Upper lobe of left lung (tissue), 6 donors: Measurements from ENCODE around the gene RNF208. TPM values are rescaled to one million over a fixed set of nuclear protein-coding genes. Genes with fewer than 3 reads are reported as not detected.

Experiments used
- ATAC-seq, 2 donors: fragments of 200-7000 bp; cut with Tn5 transposase; one replicate each; pipeline ENCODE4 v1.9.1; 2022; ENCODE audit warnings: mild to moderate bottlenecking in 2 of 2, moderate library complexity in 2 of 2; ENCODE audit not compliant: low FRiP score in 2 of 2
- DNase-seq, 2 donors: peaks; one replicate each; pipeline ENCODE4 v3.0.0-alpha.2; 2019 to 2020
- H3K27ac ChIP-seq, 4 donors: fragments of 200-600 bp; sonication (generic); one replicate each; pipeline ENCODE4 v1.5.1; 2016 to 2019
- H3K27me3 ChIP-seq, 4 donors: fragments of 200-600 bp; sonication (generic); one replicate each; pipeline ENCODE4 v1.5.1; 2017 to 2019
- H3K36me3 ChIP-seq, 4 donors: fragments of 200-600 bp; sonication (generic); one replicate each; pipeline ENCODE4 v1.5.1; 2016 to 2019
- H3K4me1 ChIP-seq, 4 donors: fragments of 200-600 bp; sonication (generic); one replicate each; pipeline ENCODE4 v1.5.1; 2018 to 2019
- H3K4me3 ChIP-seq, 4 donors: fragments of 200-600 bp; sonication (generic); one replicate each; pipeline ENCODE4 v1.5.1; 2017 to 2019; ENCODE audit warnings: mild to moderate bottlenecking in 2 of 4, moderate library complexity in 1 of 4
- H3K9me3 ChIP-seq, 4 donors: fragments of 200-600 bp; sonication (generic); one replicate each; pipeline ENCODE4 v1.5.1; 2018 to 2019
- CTCF ChIP-seq, 6 experiments: fragments of 450-650 bp in 4 of 6; fragments of 200-600 bp in 2 of 6; sonication (generic) in 2 of 6; IDR thresholded peaks; one replicate each; pipeline ENCODE4 v1.5.1; 2016 to 2019; ENCODE audit warnings: antibody characterized with exemption in 6 of 6
- EP300 ChIP-seq, 4 donors: sonication (generic); formaldehyde crosslinking; IDR thresholded peaks; one replicate each; pipeline ENCODE4 v1.5.1; 2017; ENCODE audit warnings: antibody characterized with exemption in 4 of 4, control low read depth in 2 of 4
- POLR2A ChIP-seq, 4 donors: fragments of 450-650 bp; IDR thresholded peaks; one replicate each; pipeline ENCODE4 v1.5.1; 2016 to 2017; ENCODE audit warnings: antibody characterized with exemption in 4 of 4, mild to moderate bottlenecking in 2 of 4
- POLR2AphosphoS5 ChIP-seq, 2 donors: sonication (generic); formaldehyde crosslinking; IDR thresholded peaks; one replicate each; pipeline ENCODE4 v1.5.1; 2017; ENCODE audit warnings: antibody characterized with exemption in 2 of 2
- WGBS, 2 donors: methylation state at CpG; one replicate each; pipeline ENCODE4 v1.1.5; 2017 to 2018; 5-methylcytosine and 5-hydroxymethylcytosine counted together
- total RNA-seq, 6 donors: library from RNA; depleted of rRNA in 4 of 6; stranded (reverse); fragments of >200 nt in 4 of 6; gene quantifications; one replicate each; pipeline versions ENCODE4 v1.1.0 to v1.2.1, GENCODE V29; 2016 to 2021
- donor health status: DM: no; HTN: no; CAD: no; lungs with moderate emphysema.
- donor health status: DM: no; HTN: yes; CAD: no; lungs with severe emphysema.

The RNF208 gene
- total RNA-seq, 6 donors from 2014 or later, result 2.3 to 12.6 (median 4.5) TPM

- TF ChIP-seq POLR2AphosphoS5 (IDR thresholded peaks at IDR 0.05), result no peak
- TF ChIP-seq EP300 (IDR thresholded peaks at IDR 0.05), result no peak
- no peak for TF ChIP-seq POLR2A (IDR thresholded peaks at IDR 0.05)
- TF ChIP-seq CTCF (IDR thresholded peaks at IDR 0.05), result no peak
- DNase-seq (peak in 1 of 2 donors; percentile 63), ATAC-seq (no peak)
- Histone ChIP-seq H3K36me3 (no peaks in the 10 kb centered on the region), H3K4me1 (peaks cover under 1 to 25% (median 19%) of the 10 kb centered on the region in 4 donors), H3K27ac (no peak within 1 kb of the TSS), H3K4me3 (no peak within 1 kb of the TSS), H3K9me3 (no peaks in the 10 kb centered on the region), H3K27me3 (peaks cover 0 to 34% (median 4%) of the 10 kb centered on the region in 4 donors)
- 65 to 69% methylated on average over 5 to 11 of the region's 14 CpGs for WGBS, 2 donors
Observed at GRCh38 chr9:137230705-137231371, 8.8 kb upstream of the RNF208 start, which contains the start of gene SLC34A3. Gene SLC34A3 (plus strand): TSS chr9:137230901. CDS start chr9:137231703, 802 bp downstream.

GRCh38 chr9:137229903-137230704 is 8.1 kb upstream of the RNF208 start:
- 33 to 61% methylated on average over 3 to 26 of the region's 31 CpGs for WGBS, 2 donors
- H3K4me1 ChIP-seq, result peaks cover 0 to 24% (median 17%) of the 10 kb centered on the region in 4 donors

GRCh38 chr9:137228968-137229896 is 7.2 kb upstream of the RNF208 start:
- ATAC-seq (no peak), DNase-seq (peak in 1 of 2 donors; percentile 75)
- H3K36me3 ChIP-seq, result no peaks in the 10 kb centered on the region
- H3K27me3 ChIP-seq, result peaks cover 0 to 34% (median 2%) of the 10 kb centered on the region in 4 donors
- no peak overlapping the region for H3K27ac ChIP-seq
- peaks cover 3 to 33% (median 23%) of the 10 kb centered on the region in 4 donors for H3K4me1 ChIP-seq
- no peak overlapping the region for H3K4me3 ChIP-seq
- H3K9me3 ChIP-seq, result no peaks in the 10 kb centered on the region
- TF ChIP-seq CTCF (IDR thresholded peaks at IDR 0.05), result no peak
- TF ChIP-seq EP300 (IDR thresholded peaks at IDR 0.05), result no peak
- no peak for TF ChIP-seq POLR2AphosphoS5 (IDR thresholded peaks at IDR 0.05)
- no peak for TF ChIP-seq POLR2A (IDR thresholded peaks at IDR 0.05)
- WGBS, 2 donors, result 71 to 77% methylated on average over 10 to 24 of the region's 27 CpGs

More at GRCh38 chr9:137229903-137230704, 8.1 kb upstream of the RNF208 start:
- H3K9me3 ChIP-seq, result no peaks in the 10 kb centered on the region
- TF ChIP-seq POLR2A (IDR thresholded peaks at IDR 0.05) (no peak), CTCF (IDR thresholded peaks at IDR 0.05) (no peak), POLR2AphosphoS5 (IDR thresholded peaks at IDR 0.05) (no peak), EP300 (IDR thresholded peaks at IDR 0.05) (no peak)
- ATAC-seq (no peak), DNase-seq (peak in 1 of 2 donors; percentile 81)
- H3K4me3 ChIP-seq, result no peak overlapping the region
- peaks cover 0 to 34% (median 4%) of the 10 kb centered on the region in 4 donors for H3K27me3 ChIP-seq
- H3K36me3 ChIP-seq, result no peaks in the 10 kb centered on the region
- H3K27ac ChIP-seq, result no peak overlapping the region

- H3K4me3 ChIP-seq, result no peak overlapping the region
- H3K27me3 ChIP-seq, result peaks cover 0 to 27% (median 1%) of the 10 kb centered on the region in 4 donors
- no peak overlapping the region for H3K27ac ChIP-seq
- ATAC-seq, result no peak
- 52% methylated on average over 28 of the region's 29 CpGs; no CpG with 5 or more reads in 1 of the 2 donors for WGBS, 2 donors
- H3K4me1 ChIP-seq, result peaks cover 8 to 39% (median 28%) of the 10 kb centered on the region in 4 donors
- DNase-seq, result peak in 1 of 2 donors; percentile 83
- no peaks in the 10 kb centered on the region for H3K36me3 ChIP-seq
- TF ChIP-seq EP300 (IDR thresholded peaks at IDR 0.05) (no peak), POLR2A (IDR thresholded peaks at IDR 0.05) (no peak), POLR2AphosphoS5 (IDR thresholded peaks at IDR 0.05) (no peak), CTCF (IDR thresholded peaks at IDR 0.05) (no peak)
- no peaks in the 10 kb centered on the region for H3K9me3 ChIP-seq
Observed at GRCh38 chr9:137228506-137228967, 6.5 kb upstream of the RNF208 start.
